ENCODE results near the gene ITPRID2.

DNA sequence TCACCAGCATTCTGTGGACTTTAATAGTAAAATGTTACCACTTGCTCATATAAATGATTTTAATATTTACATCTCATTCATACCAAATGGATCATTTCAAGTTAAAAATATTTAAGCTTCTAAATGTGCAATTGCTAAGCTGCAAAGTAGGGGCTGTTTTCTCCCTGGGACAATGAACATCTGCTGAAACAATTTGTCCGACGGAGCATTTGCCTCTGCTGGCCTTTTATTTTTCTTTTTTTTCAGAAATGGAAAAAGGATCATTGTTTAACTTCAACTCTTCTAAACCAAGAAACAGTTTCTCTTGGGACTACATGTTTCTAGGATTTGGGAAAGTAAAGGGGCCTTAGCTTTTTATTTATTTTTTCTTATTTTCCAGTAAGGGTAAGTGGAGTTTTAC is 43.8 kb upstream of the ITPRID2 start:
- TF ChIP-seq, protein P1, sequence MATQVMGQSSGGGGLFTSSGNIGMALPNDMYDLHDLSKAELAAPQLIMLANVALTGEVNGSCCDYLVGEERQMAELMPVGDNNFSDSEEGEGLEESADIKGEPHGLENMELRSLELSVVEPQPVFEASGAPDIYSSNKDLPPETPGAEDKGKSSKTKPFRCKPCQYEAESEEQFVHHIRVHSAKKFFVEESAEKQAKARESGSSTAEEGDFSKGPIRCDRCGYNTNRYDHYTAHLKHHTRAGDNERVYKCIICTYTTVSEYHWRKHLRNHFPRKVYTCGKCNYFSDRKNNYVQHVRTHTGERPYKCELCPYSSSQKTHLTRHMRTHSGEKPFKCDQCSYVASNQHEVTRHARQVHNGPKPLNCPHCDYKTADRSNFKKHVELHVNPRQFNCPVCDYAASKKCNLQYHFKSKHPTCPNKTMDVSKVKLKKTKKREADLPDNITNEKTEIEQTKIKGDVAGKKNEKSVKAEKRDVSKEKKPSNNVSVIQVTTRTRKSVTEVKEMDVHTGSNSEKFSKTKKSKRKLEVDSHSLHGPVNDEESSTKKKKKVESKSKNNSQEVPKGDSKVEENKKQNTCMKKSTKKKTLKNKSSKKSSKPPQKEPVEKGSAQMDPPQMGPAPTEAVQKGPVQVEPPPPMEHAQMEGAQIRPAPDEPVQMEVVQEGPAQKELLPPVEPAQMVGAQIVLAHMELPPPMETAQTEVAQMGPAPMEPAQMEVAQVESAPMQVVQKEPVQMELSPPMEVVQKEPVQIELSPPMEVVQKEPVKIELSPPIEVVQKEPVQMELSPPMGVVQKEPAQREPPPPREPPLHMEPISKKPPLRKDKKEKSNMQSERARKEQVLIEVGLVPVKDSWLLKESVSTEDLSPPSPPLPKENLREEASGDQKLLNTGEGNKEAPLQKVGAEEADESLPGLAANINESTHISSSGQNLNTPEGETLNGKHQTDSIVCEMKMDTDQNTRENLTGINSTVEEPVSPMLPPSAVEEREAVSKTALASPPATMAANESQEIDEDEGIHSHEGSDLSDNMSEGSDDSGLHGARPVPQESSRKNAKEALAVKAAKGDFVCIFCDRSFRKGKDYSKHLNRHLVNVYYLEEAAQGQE (IDR thresholded peaks at IDR 0.05; ENCODE audit: insufficient read depth in 1 of 2, low read depth in 2 of 2, low read length in 2 of 2): no peak
- TF ChIP-seq POLR2AphosphoS5 (IDR thresholded peaks at IDR 0.05; ENCODE audit: low read depth, low read length) (no peak), SIN3A (IDR thresholded peaks at IDR 0.05; ENCODE audit: borderline replicate concordance, insufficient read depth, low read length) (no peak), TAF1 (IDR thresholded peaks at IDR 0.05; ENCODE audit: borderline replicate concordance, insufficient read depth, low read length) (no peak)

Measured in PFSK-1 (cell line).